DMS53 treated with DMSO at 0.1 percent for 48 hours (cell line): ENCODE measurements around the gene THAP4.
"Not testable (repeated sequence)": the region's sequence is repeated elsewhere in the genome, so short reads cannot be mapped to it uniquely, and the experiment has no call there.

Experiments used
- DNase-seq: peaks from one replicate; lab custom pipeline; 2025; ENCODE audit not compliant: unreplicated experiment; lab: John Stamatoyannopoulos, UW

The THAP4 gene

GRCh38 chr2:241590496-241591455 is 46.2 kb downstream of the THAP4 start:
- DNase-seq = not testable (repeated sequence)

- DNase-seq = not testable (repeated sequence)
Observed at GRCh38 chr2:241589863-241590262, 47.1 kb downstream of the THAP4 start.

GRCh38 chr2:241586564-241587264 is 50.2 kb downstream of the THAP4 start:
- DNase-seq = no peak

GRCh38 chr2:241584436-241584835 is 52.5 kb downstream of the THAP4 start:
- no peak for DNase-seq

- DNase-seq = no peak
Observed at GRCh38 chr2:241582806-241583205, 54.2 kb downstream of the THAP4 start.

GRCh38 chr2:241582328-241582727 is 54.6 kb downstream of the THAP4 start:
- no peak for DNase-seq

- no peak for DNase-seq
Observed at GRCh38 chr2:241579281-241579680, 57.7 kb downstream of the THAP4 start.

- no peak for DNase-seq
Observed at GRCh38 chr2:241577413-241578122, 59.4 kb downstream of the THAP4 start.

- DNase-seq = no peak
Observed at GRCh38 chr2:241576293-241576654, 60.7 kb downstream of the THAP4 start.

- no peak for DNase-seq
Observed at GRCh38 chr2:241575624-241576292, 61.2 kb downstream of the THAP4 start.

- DNase-seq = no peak
Observed at GRCh38 chr2:241574911-241575623, 61.9 kb downstream of the THAP4 start.

GRCh38 chr2:241573741-241574140 is 63.2 kb downstream of the THAP4 start:
- no peak for DNase-seq

- DNase-seq = not testable (repeated sequence)
Observed at GRCh38 chr2:241572915-241573651, 63.9 kb downstream of the THAP4 start.

GRCh38 chr2:241571821-241572620 is 64.9 kb downstream of the THAP4 start:
- no peak for DNase-seq

- DNase-seq = no peak
Observed at GRCh38 chr2:241570961-241571581, 65.9 kb downstream of the THAP4 start.

- DNase-seq = no peak
Observed at GRCh38 chr2:241569831-241570281, 67.1 kb downstream of the THAP4 start.

- no peak for DNase-seq
Observed at GRCh38 chr2:241568726-241569125, 68.2 kb downstream of the THAP4 start.

- no peak for DNase-seq
Observed at GRCh38 chr2:241567776-241568175, 69.2 kb downstream of the THAP4 start.
